A673 (cell line): ENCODE measurements around the gene SF3B6.

Experiments
- EZH2 ChIP-seq: fragments of 200-600 bp; sonication (generic); IDR thresholded peaks from 2 replicates; pipeline ENCODE4 v1.6.1; 2017; ENCODE audit warnings: borderline replicate concordance, low read depth, mild to moderate bottlenecking, mixed read lengths, antibody characterized with exemption, low read length; ENCODE audit not compliant: poor library complexity, severe bottlenecking
- TF ChIP-seq, protein P1 (sequence below): fragments of 300-800, 200-600 bp; sonication (generic); conservative IDR thresholded peaks from 2 replicates; pipeline ENCODE4 v1.5.1; 2017; ENCODE audit warnings: low read depth, mild to moderate bottlenecking, antibody characterized with exemption, low read length, moderate library complexity, mixed read lengths

DNA sequence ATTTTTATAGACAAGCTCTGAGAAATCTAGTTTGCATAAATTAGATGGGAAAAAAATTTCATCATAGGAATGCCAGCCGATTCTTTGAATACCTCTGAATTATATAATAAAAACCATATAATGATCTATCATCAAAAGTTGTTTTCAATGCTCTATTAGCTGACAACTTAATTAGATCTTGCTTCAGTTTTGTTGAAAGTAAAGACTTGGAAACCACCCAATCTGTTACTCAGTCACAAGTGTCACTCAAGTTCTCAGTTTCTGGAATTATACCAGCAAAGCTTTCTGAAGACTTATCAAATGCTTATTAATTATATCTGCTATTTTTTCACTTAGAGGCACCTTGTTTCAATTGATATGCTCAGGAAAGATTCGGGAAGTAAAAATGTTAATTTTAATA lies 25.9 kb upstream of the SF3B6 start:
- TF ChIP-seq, protein P1, sequence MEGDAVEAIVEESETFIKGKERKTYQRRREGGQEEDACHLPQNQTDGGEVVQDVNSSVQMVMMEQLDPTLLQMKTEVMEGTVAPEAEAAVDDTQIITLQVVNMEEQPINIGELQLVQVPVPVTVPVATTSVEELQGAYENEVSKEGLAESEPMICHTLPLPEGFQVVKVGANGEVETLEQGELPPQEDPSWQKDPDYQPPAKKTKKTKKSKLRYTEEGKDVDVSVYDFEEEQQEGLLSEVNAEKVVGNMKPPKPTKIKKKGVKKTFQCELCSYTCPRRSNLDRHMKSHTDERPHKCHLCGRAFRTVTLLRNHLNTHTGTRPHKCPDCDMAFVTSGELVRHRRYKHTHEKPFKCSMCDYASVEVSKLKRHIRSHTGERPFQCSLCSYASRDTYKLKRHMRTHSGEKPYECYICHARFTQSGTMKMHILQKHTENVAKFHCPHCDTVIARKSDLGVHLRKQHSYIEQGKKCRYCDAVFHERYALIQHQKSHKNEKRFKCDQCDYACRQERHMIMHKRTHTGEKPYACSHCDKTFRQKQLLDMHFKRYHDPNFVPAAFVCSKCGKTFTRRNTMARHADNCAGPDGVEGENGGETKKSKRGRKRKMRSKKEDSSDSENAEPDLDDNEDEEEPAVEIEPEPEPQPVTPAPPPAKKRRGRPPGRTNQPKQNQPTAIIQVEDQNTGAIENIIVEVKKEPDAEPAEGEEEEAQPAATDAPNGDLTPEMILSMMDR = no peak
- TF ChIP-seq EZH2 = no peak
